ENCODE measurements around the gene MCF2L.

DNA sequence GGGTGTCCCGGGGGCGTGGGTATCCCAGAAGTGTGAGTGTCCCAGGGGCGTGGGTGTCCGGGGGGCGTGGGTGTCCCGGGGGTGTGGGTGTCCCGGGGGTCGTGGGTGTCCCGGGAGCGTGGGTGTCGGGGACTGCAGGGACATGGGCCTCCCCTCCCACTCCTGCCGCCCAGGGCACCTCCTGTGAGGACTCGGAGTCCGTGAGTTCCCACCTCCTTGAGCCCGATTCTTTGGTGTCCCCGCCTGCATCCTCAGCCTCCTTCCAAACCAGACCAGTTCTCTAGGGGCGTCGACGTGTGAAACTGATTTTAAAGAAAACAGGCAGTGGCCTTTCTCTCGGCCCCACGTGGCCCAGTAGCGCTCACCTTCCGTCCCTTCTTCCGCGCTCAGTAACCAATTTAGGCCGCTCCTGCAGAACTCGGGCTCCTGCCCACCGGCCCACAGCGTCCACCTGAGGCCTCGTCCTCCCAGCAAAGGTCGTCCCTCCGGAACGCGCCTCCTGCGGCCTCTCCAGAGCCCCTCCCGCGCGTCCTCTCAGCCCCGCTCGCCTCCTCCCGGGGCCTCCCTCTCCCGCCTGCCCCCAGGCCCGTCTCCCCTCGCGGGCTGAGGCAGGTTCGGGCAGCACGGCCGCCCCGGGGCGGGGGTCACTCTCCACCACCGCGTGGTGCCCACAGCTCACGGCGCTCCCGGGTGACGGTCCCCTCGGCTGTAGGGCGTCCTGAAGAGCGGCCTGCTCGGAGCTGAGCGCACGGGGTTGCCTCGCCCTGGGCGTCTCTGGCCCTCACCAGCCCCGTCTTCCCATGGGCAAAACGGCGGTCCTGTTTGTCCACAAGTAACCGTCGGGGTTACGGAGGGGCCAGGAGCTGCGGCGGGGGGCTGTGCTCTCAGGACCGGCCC is 140.4 kb downstream of the MCF2L start:
- TF ChIP-seq, protein P1, sequence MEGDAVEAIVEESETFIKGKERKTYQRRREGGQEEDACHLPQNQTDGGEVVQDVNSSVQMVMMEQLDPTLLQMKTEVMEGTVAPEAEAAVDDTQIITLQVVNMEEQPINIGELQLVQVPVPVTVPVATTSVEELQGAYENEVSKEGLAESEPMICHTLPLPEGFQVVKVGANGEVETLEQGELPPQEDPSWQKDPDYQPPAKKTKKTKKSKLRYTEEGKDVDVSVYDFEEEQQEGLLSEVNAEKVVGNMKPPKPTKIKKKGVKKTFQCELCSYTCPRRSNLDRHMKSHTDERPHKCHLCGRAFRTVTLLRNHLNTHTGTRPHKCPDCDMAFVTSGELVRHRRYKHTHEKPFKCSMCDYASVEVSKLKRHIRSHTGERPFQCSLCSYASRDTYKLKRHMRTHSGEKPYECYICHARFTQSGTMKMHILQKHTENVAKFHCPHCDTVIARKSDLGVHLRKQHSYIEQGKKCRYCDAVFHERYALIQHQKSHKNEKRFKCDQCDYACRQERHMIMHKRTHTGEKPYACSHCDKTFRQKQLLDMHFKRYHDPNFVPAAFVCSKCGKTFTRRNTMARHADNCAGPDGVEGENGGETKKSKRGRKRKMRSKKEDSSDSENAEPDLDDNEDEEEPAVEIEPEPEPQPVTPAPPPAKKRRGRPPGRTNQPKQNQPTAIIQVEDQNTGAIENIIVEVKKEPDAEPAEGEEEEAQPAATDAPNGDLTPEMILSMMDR (IDR thresholded peaks at IDR 0.05): no peak
- TF ChIP-seq POLR2AphosphoS5 (IDR thresholded peaks at IDR 0.05) (no peak), POLR2A (IDR thresholded peaks at IDR 0.05) (no peak)

Measured in breast epithelium (tissue), 3 donors.